ENCODE results near the gene PIP5K1C.

Gene PIP5K1C

DNA sequence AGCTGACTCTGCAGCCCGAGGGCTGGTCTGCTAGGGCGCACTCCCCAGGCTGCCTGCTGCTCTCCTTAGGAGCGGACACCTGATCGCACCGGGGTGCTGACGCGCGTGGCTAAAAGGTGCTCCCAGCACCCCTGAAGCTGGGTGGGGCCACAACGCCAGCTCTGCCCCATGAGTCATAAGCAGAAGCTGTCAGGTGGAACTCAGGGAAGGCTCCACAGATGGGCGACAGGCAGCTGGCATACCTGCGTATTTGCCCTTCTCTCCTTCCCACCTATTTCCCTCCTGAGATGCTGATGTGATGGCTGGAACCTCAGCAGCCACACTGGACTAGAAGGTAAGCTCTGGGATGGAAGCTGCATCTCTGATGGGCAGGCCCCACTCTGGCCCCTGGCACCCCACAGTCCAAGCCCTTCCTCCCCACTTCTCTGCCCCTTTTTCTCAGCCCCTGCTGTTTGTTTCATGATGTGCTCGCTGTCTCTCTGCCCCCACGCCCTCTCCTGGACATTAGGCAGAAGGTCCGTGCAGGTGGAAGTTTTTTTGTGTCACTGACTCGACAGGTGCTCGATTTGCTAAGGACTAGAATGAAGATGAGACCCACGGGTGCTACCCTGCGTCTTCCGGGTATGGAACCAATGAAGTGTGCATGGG is 43.4 kb downstream of the PIP5K1C start:
- Histone ChIP-seq H3K4me3 (ENCODE audit: low read depth in 1 of 2, low read length in 1 of 2) (no peak overlapping the region), H3K4me1 (ENCODE audit: control insufficient read depth in 1 of 2, insufficient read depth in 1 of 2, low read depth in 1 of 2, low read length in 1 of 2) (no peaks in the 10 kb centered on the region), H3K36me3 (peaks cover 88% of the 10 kb centered on the region), H3K9me3 (no peaks in the 10 kb centered on the region), H3K27me3 (no peaks in the 10 kb centered on the region), H3K27ac (no peak overlapping the region)
- TF ChIP-seq, protein P1, sequence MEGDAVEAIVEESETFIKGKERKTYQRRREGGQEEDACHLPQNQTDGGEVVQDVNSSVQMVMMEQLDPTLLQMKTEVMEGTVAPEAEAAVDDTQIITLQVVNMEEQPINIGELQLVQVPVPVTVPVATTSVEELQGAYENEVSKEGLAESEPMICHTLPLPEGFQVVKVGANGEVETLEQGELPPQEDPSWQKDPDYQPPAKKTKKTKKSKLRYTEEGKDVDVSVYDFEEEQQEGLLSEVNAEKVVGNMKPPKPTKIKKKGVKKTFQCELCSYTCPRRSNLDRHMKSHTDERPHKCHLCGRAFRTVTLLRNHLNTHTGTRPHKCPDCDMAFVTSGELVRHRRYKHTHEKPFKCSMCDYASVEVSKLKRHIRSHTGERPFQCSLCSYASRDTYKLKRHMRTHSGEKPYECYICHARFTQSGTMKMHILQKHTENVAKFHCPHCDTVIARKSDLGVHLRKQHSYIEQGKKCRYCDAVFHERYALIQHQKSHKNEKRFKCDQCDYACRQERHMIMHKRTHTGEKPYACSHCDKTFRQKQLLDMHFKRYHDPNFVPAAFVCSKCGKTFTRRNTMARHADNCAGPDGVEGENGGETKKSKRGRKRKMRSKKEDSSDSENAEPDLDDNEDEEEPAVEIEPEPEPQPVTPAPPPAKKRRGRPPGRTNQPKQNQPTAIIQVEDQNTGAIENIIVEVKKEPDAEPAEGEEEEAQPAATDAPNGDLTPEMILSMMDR (IDR thresholded peaks at IDR 0.05) = no peak

DNA sequence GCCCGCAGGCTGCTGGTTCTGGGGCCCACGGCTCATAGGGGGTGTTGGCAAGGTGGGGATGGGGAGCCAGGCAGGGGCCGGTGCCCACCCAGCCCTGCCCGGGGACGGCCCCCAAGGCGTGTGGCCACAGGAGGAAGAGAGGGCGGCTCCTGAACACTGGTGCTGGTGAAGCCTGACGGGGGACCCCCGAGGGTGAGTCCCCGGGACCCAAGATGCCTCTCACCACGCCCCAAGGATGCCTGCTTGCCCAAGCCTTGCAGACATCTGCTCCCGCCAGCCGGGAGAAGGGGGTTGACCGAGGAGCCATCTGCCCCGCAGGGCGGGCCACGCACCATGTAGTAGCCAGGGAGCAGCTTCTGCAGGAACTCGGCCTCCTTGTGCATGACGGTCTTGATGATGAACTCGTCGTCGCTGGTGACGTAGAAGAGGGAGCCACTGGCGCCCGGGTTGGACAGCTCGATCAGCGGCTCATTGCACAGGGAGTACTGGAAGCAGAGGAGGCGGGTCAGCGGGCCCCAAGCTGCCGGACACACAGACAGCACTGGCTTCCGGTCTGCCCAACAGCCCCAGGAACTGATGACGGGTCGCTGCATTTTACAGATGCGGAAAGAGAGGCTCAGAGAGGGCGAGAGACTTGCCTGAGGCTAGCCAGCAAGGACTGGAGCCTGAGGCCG is 44.1 kb downstream of the PIP5K1C start:
- Histone ChIP-seq H3K4me1 (ENCODE audit: control insufficient read depth in 1 of 2, insufficient read depth in 1 of 2, low read depth in 1 of 2, low read length in 1 of 2) (no peaks in the 10 kb centered on the region), H3K36me3 (peaks cover 88% of the 10 kb centered on the region), H3K27ac (no peak overlapping the region), H3K4me3 (ENCODE audit: low read depth in 1 of 2, low read length in 1 of 2) (no peak overlapping the region), H3K27me3 (no peaks in the 10 kb centered on the region), H3K9me3 (no peaks in the 10 kb centered on the region)
- TF ChIP-seq, protein P1 (IDR thresholded peaks at IDR 0.05) = no peak

DNA sequence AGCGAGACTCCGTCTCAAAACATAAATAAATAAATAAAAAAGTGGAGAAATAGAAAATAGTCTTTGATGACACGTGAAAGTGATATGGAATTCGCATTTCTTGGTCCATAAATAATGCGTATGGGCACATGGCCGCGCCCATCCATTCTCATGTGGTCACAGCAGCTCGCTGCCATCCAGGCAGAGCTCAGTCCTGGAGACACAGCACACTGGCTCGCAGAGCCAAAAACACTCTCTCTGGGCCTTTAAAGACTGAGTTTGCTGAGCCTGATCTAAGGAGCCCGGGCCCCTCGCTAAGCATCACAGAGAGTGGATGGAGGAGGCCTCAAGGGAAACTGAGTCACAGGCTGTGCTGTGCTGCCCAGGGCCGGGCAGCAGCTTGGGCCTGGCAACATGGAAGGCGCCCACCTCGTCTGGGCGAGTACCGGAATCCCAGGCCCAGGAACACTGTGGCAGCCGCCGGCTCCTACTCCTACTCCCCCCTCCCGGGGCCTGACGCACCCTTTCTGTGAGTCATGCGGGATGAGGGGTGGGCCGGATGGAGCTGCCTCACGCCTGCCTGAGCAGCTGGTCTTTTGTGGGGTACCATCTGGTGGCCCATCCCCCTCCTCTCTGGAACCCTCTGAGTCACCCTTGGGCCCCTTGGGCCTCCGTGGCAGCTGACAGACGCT is 44.7 kb downstream of the PIP5K1C start:
- TF ChIP-seq, protein P1 (IDR thresholded peaks at IDR 0.05) = no peak
- Histone ChIP-seq H3K36me3 (peaks cover 88% of the 10 kb centered on the region), H3K27me3 (no peaks in the 10 kb centered on the region), H3K9me3 (no peaks in the 10 kb centered on the region), H3K27ac (no peak overlapping the region), H3K4me1 (ENCODE audit: control insufficient read depth in 1 of 2, insufficient read depth in 1 of 2, low read depth in 1 of 2, low read length in 1 of 2) (no peaks in the 10 kb centered on the region), H3K4me3 (ENCODE audit: low read depth in 1 of 2, low read length in 1 of 2) (no peak overlapping the region)

DNA sequence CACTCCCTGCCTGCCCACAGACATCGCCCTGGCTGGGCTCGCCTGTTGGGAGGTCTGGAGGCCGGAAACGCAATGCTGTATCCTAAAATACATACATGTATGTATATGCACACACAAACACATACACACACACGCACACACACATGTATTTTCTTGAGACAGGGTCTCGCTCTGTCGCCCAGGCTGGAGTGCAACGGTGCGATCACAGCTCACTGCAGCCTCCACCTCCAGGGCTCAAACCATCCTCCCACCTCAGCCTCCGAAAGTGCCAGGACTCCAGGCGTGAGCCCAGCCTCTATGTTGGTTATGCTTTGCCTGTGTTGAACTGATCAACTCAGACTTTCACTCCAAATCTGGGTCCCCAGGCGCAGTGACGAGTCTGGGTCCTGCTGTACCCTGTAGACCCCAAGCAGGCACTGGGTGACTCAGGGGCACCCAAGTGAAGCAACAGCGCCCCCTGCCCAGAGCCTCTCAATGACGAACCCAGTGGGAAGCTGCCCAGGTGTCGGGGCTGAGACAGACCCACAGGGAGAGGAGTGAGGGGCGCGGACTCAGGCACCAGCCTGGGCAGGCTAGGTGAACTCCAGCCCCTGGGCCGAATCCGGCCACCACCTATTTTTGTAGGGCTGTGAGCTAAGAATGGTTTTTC is 46.3 kb downstream of the PIP5K1C start:
- no peaks in the 10 kb centered on the region for H3K4me1 ChIP-seq (ENCODE audit: control insufficient read depth in 1 of 2, insufficient read depth in 1 of 2, low read depth in 1 of 2, low read length in 1 of 2)
- no peaks in the 10 kb centered on the region for H3K27me3 ChIP-seq
- no peaks in the 10 kb centered on the region for H3K9me3 ChIP-seq
- H3K4me3 ChIP-seq (ENCODE audit: low read depth in 1 of 2, low read length in 1 of 2) = no peak overlapping the region
- no peak overlapping the region for H3K27ac ChIP-seq
- TF ChIP-seq, protein P1 (IDR thresholded peaks at IDR 0.05) = no peak
- H3K36me3 ChIP-seq = peaks cover 84% of the 10 kb centered on the region

DNA sequence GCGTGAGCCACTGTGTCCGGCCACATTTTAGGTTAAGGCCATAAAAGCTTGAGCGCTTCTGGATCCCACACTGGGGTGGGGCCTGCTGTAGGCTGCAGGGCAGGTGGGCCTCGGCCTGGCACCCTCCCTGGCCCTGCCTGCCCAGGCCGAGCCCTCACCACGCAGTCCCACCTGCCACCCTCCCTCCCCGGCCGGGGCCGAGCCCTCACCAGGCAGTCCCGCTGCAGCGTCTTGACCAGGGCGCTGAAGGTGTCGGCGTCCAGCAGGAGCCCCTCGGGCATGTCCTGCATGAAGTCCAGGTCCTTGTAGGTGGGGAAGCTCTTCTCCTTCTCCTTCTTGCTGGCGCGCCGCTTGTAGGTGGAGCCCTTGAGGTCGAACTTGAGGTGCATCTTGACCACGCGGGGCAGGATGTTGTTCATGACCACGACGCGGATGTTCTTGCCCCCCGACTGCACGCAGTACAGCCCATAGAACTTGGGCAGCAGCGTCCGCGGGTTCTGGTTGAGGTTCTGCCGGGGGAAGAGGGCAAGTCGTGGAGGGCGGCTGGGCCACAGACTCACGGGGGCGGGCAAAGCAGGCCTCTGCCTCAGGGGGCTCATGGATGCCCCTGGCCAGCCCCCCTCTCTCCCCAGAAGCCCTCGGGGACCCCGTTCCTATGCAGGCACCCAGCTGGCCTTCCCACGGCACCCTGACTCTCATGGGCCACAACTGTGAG is 47.0 kb downstream of the PIP5K1C start:
- no peak overlapping the region for H3K27ac ChIP-seq
- no peaks in the 10 kb centered on the region for H3K27me3 ChIP-seq
- no peaks in the 10 kb centered on the region for H3K4me1 ChIP-seq (ENCODE audit: control insufficient read depth in 1 of 2, insufficient read depth in 1 of 2, low read depth in 1 of 2, low read length in 1 of 2)
- no peaks in the 10 kb centered on the region for H3K9me3 ChIP-seq
- H3K4me3 ChIP-seq (ENCODE audit: low read depth in 1 of 2, low read length in 1 of 2) = no peak overlapping the region
- peaks cover 82% of the 10 kb centered on the region for H3K36me3 ChIP-seq
- TF ChIP-seq, protein P1 (IDR thresholded peaks at IDR 0.05) = no peak
